VCaP (cell line): ENCODE data around the gene PSMA7.

Experiments used
- H3K27ac ChIP-seq: fragments of 450-650 bp; 2 replicates; pipeline ENCODE4 v1.5.1; 2017
- TF ChIP-seq, protein P1 (sequence below): fragments of 450-650 bp; conservative IDR thresholded peaks from 2 replicates; pipeline ENCODE4 v1.5.1; 2017; ENCODE audit warnings: mild to moderate bottlenecking, moderate library complexity

The PSMA7 gene

GRCh38 chr20:62126141-62126540, 17.1 kb downstream of the PSMA7 start:
- TF ChIP-seq, protein P1, sequence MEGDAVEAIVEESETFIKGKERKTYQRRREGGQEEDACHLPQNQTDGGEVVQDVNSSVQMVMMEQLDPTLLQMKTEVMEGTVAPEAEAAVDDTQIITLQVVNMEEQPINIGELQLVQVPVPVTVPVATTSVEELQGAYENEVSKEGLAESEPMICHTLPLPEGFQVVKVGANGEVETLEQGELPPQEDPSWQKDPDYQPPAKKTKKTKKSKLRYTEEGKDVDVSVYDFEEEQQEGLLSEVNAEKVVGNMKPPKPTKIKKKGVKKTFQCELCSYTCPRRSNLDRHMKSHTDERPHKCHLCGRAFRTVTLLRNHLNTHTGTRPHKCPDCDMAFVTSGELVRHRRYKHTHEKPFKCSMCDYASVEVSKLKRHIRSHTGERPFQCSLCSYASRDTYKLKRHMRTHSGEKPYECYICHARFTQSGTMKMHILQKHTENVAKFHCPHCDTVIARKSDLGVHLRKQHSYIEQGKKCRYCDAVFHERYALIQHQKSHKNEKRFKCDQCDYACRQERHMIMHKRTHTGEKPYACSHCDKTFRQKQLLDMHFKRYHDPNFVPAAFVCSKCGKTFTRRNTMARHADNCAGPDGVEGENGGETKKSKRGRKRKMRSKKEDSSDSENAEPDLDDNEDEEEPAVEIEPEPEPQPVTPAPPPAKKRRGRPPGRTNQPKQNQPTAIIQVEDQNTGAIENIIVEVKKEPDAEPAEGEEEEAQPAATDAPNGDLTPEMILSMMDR: no peak
- no peak overlapping the region for H3K27ac ChIP-seq

GRCh38 chr20:62123450-62124118, 19.6 kb downstream of the PSMA7 start:
- H3K27ac ChIP-seq: peak overlapping the region; percentile 97
- TF ChIP-seq, protein P1: no peak

DNA sequence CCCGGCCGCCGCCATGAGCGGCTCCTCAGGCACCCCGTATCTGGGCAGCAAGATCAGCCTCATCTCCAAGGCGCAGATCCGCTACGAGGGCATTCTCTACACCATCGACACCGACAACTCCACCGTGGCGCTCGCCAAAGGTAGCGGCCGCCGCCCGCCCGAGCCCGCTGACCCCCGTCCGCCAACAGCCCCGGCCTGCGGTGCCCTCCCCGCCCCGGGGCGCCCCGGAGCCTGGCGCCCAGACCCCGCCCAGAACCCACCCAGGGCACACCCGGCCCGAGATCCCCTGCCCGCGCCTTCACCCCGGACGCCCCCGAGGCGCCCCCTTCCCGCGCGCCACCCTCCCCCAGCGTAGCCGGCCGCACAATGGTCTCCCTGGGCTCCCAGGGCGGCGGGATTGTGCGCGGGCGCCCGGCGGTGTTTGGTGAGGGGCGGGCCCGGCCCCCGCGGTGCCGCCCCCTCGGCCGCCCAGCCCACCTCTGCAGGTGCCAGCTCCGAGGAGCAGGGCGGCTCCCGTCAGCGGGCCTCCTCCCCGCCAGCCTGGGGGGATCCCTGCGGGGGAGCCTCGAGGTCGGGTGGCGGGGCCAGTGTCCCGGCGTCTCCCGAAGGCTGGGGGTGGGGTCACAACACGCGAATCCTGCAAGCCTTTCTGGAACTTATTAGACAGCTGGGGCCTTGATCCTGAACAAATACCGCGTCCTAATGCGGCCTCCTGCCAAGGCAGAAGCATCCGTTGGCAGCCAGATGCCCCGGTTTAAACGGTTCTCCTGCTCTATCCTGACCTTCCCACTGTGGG, 20.3 kb downstream of the PSMA7 start:
- TF ChIP-seq, protein P1: no peak; the same call in 1 of the 2 replicates
- peak overlapping the region; percentile 97 for H3K27ac ChIP-seq

DNA sequence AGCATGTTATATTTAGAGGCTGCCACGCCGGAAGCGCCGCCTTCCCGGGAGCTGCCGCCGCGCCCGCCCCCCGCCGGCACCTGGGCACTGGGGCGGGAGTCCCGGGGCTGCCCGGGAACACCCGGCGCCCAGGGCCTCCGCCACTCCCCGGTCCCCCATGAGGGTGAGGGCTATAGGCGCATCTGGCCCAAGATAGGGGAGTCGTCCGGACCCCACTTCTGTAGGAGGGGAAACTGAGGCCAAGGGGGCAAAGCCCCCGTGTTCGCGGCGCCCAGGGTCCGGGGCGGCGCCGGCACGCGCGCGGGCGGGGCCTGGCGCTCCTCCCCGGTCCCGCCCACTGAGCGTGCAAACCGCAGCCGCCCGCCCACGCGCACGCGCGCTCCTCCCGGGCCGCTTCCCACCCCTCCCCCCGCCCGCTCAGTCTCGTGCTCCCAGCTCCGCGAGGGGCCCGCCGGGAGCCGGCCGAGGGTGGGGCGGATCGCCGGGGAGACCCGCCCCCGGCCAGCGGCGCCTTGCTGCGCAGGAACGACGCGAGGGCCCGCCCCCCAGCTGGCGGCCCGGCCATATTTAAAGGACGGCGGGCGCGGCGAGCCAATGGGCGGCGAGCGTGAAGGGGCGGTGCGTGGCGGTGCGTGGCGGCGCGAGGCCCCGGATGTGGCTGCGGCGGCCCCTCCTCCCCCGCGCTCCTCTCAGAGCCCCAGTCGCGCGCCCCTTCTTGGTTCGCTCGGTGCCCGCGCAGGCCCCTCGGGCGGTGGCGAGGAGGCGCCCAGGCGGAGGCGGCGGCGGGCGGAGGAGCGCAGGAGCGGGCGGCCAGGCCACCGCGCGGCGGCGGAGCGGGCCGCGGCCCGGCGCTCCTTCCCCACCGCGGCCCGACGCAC, 21.2 kb downstream of the PSMA7 start, which contains the start of gene LSM14B:
TSS of gene LSM14B (plus strand) at position 700 of the 878 bp plus-strand sequence. CDS start 192 bp downstream, outside the sequence.
- TF ChIP-seq, protein P1: no peak
- peak within 1 kb of the TSS; percentile 97 for H3K27ac ChIP-seq

DNA sequence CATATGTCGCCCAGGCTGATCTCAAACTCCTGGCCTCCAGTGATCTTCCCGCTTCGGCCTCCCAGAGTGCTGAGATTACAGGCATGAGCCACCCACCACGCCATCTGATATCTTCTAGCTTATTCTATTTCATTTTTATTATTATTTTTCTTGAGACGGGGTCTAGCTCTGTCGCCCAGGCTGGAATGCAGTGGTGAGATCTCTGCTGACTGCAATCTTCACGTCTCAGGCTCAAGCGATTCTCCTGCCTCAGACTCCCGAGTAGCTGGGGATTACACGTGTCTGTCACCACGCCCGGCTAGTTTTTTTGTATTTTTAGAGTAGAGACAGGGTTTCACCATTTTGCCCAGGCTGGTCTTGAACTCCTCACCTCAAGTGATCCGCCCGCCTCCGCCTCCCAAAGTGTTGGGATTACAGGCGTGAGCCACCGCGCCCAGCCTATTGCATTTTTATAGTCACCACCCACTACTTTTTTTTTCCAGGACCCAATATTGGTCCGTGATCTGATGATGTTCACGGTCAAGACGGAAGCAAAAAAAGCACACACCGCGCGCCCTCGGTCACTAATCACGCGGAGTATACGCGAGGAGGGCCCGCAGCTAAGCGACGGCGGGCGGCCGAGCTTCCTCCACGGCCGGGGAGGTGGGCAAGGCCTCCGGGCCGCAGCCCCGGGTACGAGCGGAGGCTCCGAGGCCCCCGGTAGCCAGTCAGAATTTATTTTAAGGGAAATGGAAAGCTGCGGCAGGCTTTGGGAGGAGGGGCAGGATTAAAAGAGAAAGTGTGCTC, 22.0 kb downstream of the PSMA7 start:
- TF ChIP-seq, protein P1: no peak
- peak overlapping the region; percentile 97 for H3K27ac ChIP-seq

DNA sequence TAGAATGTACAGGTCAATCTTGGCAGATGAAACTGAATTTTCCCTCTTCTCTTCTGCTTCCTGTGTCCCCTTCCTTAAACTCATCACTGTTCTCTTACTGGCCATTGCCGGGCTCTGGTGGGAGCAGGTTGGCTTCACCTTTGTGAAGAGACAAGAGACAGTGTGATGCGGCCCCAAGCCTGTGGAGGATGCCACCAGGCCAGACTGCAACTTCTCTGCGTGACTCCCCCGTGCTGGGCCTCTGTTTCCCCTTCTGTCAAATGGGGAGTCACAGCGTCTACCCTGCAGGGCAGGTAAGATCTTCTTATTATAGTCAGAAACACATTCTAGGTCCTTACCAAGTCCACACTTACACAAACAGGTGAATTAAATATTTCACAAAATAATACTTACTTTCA, 22.8 kb downstream of the PSMA7 start:
- TF ChIP-seq, protein P1: no peak
- H3K27ac ChIP-seq: peak overlapping the region; percentile 97; the same call in 1 of the 2 replicates
